KOPT-K1 (cell line): Measurements from ENCODE around the gene MRS2.
A peak's percentile ranks its signal among the peaks of the same experiment; 100 is the strongest.
"Not testable (repeated sequence)": the region's sequence is repeated elsewhere in the genome, so short reads cannot be mapped to it uniquely, and the experiment has no call there.

Experiments used
- H3K27ac ChIP-seq: fragments of 200-600 bp; sonication (generic); 2 replicates; pipeline ENCODE4 v1.5.1; 2016; ENCODE audit warnings: antibody characterized with exemption, mild to moderate bottlenecking, low read depth, low read length; ENCODE audit not compliant: poor library complexity, severe bottlenecking
- H3K36me3 ChIP-seq: fragments of 200-600 bp; sonication (generic); 2 replicates; pipeline ENCODE4 v1.5.1; 2017; ENCODE audit warnings: antibody characterized with exemption, mild to moderate bottlenecking, low read length, moderate library complexity; ENCODE audit not compliant: insufficient read depth
- H3K9me3 ChIP-seq: fragments of 200-600 bp; sonication (generic); 2 replicates; pipeline ENCODE4 v1.5.1; 2017; ENCODE audit warnings: antibody characterized with exemption, low read length, mild to moderate bottlenecking; ENCODE audit not compliant: insufficient read depth, poor library complexity, severe bottlenecking

Gene MRS2

GRCh38 chr6:24402697-24403500, at the start of gene MRS2:
Gene MRS2 (plus strand): TSS chr6:24402936. CDS start chr6:24403047, 111 bp downstream.
- peak within 1 kb of the TSS; percentile 58 for H3K27ac ChIP-seq
- H3K36me3 ChIP-seq, result peaks cover 13% of the 10 kb centered on the region
- H3K9me3 ChIP-seq, result no peaks in the 10 kb centered on the region

GRCh38 chr6:24353861-24354260, 48.9 kb upstream of the MRS2 start:
- no peak overlapping the region for H3K27ac ChIP-seq
- no peaks in the 10 kb centered on the region for H3K9me3 ChIP-seq
- H3K36me3 ChIP-seq, result no peaks in the 10 kb centered on the region

GRCh38 chr6:24355393-24355792, 47.3 kb upstream of the MRS2 start:
- Histone ChIP-seq H3K36me3 (no peaks in the 10 kb centered on the region), H3K27ac (no peak overlapping the region), H3K9me3 (no peaks in the 10 kb centered on the region)

- H3K36me3 ChIP-seq, result no peaks in the 10 kb centered on the region
- H3K27ac ChIP-seq, result no peak overlapping the region
- no peaks in the 10 kb centered on the region for H3K9me3 ChIP-seq
These were observed 46.3 kb upstream of the MRS2 start for GRCh38 chr6:24356310-24356973.

DNA sequence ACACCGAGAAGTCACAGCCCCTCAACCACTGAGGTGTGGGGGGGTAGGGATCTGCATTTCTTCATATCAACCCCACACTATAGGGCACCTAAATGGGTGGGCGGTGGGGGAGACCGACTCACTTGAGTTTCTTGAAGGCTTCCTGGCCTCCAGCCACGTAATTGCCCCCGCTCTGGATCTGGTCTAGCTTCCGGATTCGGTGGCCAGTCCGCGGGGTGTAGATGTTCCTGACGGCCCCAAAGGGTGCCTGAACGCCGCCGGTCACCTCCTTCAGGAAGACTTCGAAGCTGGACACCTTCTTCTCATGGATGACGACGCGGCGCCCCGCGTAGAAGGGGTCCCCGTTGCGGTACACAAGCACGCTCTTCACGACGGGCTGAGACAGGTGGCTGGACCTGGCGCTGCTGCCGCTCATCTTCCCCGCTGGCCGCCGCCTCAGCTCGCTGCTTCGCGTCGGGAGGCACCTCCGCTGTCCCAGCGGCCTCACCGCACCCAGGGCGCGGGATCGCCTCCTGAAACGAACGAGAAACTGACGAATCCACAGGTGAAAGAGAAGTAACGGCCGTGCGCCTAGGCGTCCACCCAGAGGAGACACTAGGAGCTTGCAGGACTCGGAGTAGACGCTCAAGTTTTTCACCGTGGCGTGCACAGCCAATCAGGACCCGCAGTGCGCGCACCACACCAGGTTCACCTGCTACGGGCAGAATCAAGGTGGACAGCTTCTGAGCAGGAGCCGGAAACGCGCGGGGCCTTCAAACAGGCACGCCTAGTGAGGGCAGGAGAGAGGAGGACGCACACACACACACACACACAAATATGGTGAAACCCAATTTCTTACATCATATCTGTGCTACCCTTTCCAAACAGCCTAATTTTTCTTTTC, 45.2 kb upstream of the MRS2 start, which contains the start of gene DCDC2:
Gene DCDC2 (minus strand): TSS at position 724 of the 883 bp plus-strand sequence. CDS start 309 bp downstream, at position 415.
- Histone ChIP-seq H3K27ac (no peak within 1 kb of the TSS), H3K9me3 (no peaks in the 10 kb centered on the region)

DNA sequence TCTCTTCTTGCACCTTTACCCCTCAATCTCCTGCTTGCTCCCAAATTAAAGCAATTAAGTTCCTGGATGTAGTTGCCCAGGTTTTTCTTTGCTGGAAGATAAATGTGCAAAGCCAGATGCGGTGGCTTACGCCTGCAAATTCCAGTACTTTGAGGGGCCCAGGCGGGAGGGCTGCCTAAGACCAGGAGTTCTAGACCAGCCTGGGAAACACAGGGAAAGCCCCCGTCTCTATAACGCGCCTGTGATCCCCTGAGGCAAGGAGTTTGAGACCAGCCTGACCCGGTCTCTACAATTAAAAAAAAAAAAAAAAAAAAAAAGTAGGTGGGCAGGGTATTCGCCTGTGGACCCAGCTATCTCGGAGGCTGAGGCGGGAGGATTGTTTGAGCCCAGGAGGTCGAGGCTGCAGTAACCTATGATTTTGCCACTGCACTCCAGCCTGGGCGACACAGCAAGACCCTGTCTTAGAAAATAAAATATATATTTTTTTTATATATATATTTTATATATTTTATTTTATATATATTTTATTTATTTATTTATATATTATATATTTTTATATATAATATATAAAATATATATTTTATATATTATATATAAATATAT, 44.4 kb upstream of the MRS2 start:
- Histone ChIP-seq H3K9me3 (no peaks in the 10 kb centered on the region), H3K27ac (no peak overlapping the region), H3K36me3 (no peaks in the 10 kb centered on the region)

More for the DNA sequence above, 45.2 kb upstream of the MRS2 start, which contains the start of gene DCDC2:
- H3K36me3 ChIP-seq, result no peaks in the 10 kb centered on the region

DNA sequence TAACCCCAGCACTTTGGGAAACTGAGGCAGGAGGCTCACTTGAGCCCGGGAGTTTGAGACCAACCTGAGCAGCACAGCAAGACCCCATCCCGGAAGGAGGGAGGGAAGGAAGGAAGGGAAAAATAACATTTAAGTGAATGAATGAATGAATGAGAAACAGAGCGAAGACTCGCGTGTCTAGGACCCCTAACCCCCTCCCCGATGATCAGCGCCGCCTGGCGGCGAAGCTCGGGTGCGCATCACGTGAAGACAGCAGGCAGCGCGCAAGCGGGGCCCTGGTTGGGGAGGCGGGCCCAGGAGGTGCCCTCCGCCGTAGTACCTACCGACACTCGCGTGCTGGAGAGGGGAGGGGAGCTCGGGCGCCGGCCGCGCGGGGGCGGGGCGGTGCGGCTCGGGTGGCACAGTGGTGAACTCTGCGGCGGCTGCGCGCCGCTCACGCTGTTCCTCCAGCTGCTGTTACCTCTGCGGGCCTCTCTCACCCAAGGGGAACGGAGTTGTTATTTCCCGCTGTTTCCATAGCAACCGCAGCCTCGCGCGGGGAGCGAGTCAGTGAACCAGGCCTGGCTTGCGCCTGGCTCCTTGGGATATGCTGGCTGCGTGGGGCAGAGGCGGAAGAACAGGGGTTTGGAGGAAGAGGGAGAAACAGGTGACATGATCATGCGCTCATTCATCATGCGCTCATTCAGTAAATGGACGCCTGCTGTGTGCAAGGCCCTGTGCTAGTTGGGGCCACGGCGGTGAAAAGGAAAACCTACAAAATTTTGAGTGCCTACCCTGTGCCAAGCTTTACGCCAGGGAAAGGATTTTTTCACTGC, 42.9 kb upstream of the MRS2 start:
- Histone ChIP-seq H3K27ac (no peak overlapping the region), H3K36me3 (no peaks in the 10 kb centered on the region), H3K9me3 (no peaks in the 10 kb centered on the region)

- not testable (repeated sequence) for H3K36me3 ChIP-seq, H3K27ac ChIP-seq, H3K9me3 ChIP-seq
These were observed 40.4 kb upstream of the MRS2 start for GRCh38 chr6:24362363-24362762.

GRCh38 chr6:24365103-24365633, 37.6 kb upstream of the MRS2 start:
- not testable (repeated sequence) for H3K36me3 ChIP-seq

GRCh38 chr6:24374612-24375011, 28.1 kb upstream of the MRS2 start:
- no peak overlapping the region for H3K27ac ChIP-seq
- no peaks in the 10 kb centered on the region for H3K9me3 ChIP-seq
- H3K36me3 ChIP-seq, result no peaks in the 10 kb centered on the region

More at GRCh38 chr6:24365103-24365633, 37.6 kb upstream of the MRS2 start:
- not testable (repeated sequence) for H3K9me3 ChIP-seq, H3K27ac ChIP-seq

DNA sequence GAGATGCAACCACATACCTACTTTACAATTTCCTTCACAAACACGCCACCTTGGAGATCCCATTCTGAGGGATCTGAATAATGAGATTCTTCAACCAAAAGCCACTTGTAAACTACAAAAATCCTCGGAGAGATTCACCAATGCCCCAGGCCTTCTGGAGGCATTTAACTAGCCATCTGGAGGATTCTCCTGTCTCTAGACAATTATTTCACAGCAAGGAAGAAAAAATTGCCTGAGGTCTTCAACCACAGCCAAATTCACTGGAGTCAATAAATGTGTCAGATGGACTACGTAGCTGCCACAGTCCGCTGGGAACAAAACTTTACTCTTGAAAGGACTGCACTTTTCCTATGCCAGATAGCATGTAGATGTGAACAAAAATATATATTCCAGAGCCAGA, 25.9 kb upstream of the MRS2 start:
- Histone ChIP-seq H3K9me3 (no peaks in the 10 kb centered on the region), H3K27ac (no peak overlapping the region)

DNA sequence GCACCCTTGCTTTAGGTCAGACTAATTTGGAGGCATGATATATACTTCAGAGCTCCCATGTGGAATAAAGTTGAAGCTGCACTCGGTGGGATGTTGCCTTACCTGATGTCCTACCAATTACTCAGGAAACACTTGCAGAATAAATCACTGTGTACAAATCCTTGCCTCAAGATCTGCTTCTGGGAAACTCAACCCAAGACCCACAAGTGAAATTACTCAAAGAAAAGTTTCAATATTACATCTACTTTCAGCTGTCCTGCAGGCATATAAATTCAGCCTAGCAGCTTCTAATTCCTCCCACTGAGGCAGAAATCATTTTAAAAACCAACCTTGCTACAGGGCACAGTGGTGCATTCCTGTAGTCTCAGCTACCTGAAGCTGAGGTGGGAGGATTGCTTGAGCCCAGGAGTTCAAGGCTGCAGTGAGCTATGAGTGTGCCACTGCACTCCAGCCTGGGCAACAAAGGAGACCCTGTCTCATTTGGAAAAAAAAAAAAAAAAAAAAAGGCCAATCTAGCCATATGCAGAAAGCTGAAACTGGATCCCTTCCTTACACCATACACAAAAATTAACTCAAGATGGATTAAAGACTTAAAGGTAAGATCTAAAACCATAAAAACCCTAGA, 24.2 kb upstream of the MRS2 start:
- H3K27ac ChIP-seq, result no peak overlapping the region
- no peaks in the 10 kb centered on the region for H3K9me3 ChIP-seq
- no peaks in the 10 kb centered on the region for H3K36me3 ChIP-seq

More for the DNA sequence above, 25.9 kb upstream of the MRS2 start:
- H3K36me3 ChIP-seq, result no peaks in the 10 kb centered on the region

- Histone ChIP-seq H3K9me3 (no peaks in the 10 kb centered on the region), H3K36me3 (no peaks in the 10 kb centered on the region), H3K27ac (no peak overlapping the region)
These were observed 21.1 kb upstream of the MRS2 start for GRCh38 chr6:24381476-24382219.
